ENCODE data around the gene ZNF679.
A peak's percentile ranks its signal among the peaks of the same experiment; 100 is the strongest.
"Not testable (repeated sequence)": the region's sequence is repeated elsewhere in the genome, so short reads cannot be mapped to it uniquely, and the experiment has no call there.

ZNF679 gene

DNA sequence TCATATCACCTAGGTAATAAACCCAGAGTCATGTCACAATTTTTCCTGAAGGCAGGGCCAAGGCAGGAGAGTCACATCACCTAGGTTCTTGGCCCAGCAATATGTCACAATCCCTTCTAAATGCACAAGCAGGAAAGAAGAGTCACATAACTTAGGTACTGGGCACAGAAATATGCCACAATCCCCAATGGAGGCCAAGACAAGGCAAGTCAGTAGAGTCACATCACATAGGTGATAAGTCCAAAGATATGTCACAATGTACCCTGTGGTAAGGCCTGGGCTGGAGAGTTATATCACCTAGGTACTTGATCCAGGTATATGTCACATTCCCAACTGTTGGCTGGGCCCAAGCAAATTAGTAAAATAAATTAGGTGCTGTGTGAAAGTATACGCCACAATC lies at the start of gene ZNF679:
ZNF679 (plus strand) TSS at position 301 of the 400 bp plus-strand sequence. CDS start 20,644 bp downstream, outside the sequence.
- DNase-seq = not testable (repeated sequence)

DNA sequence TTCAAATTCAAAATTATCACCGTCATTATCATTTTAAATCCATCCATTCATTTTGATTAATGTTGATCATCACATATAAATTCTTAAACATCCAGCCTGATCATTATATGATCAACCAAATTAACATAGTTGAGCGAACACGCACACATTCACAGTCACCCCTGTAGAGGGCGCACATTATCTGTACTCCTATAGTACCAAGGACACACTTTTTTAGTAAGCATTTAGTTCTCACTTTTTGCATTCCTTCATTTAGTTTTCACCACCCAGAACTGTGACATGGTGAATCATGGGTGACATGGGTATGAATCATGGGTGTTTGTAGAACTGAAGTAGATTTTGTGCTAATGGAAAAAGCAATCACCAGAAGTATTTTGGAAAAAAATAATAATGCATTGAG lies 47.3 kb upstream of the ZNF679 start:
- DNase-seq = no peak

DNA sequence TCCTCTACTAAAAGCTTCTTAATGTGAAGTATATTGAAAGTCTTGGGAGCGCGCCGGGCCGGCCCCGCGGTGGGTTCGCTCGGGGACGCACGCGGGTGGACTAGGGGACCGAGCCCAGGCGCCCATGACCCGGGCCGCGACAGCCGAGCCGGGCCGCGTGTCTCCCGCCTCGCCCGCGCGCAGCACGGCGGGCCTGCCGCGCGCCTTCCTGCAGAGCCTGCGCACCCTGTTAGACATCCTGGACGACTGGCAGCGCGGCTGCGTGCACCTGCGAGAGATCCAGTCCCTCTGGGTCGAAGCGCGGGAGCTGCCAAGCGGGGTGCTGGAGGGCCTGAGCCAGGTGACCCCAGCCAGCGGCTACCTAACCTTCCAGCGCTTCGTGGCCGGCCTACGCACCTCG lies 46.7 kb upstream of the ZNF679 start:
- no peak for DNase-seq

DNA sequence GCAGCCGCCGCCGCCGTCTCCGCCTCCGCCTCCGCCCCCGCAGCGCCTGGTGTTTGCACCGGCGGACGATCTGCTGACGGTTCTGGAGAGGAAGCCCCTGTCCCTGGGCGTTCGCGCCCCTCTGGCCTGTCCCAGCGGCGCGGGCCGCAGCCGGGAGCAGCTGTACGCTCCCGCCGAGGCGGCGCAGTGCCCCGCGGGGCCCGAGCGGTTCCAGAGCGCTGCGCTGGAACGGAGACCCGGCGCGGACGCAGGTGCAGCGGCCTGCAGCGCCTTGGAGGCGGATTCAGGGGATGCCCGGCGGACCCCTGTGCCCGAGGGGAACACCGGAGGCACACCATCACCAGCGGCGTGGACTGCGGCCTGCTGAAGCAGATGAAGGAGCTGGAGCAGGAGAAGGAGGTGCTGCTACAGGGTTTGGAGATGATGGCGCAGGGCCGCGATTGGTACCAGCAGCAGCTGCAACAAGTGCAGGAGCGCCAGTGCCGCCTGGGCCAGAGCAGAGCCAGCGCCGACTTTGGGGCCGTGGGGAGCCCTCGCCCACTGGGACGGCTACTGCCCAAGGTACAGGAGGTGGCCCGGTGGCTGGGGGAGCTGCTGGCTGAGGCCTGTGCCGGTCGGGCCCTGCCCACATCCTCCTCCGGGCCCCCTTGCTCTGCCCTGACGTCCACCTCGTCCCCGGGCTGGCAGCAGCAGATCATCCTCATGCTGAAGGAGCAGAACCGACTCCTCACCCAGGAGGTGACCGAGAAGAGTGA lies 46.1 kb upstream of the ZNF679 start:
- no peak for DNase-seq

DNA sequence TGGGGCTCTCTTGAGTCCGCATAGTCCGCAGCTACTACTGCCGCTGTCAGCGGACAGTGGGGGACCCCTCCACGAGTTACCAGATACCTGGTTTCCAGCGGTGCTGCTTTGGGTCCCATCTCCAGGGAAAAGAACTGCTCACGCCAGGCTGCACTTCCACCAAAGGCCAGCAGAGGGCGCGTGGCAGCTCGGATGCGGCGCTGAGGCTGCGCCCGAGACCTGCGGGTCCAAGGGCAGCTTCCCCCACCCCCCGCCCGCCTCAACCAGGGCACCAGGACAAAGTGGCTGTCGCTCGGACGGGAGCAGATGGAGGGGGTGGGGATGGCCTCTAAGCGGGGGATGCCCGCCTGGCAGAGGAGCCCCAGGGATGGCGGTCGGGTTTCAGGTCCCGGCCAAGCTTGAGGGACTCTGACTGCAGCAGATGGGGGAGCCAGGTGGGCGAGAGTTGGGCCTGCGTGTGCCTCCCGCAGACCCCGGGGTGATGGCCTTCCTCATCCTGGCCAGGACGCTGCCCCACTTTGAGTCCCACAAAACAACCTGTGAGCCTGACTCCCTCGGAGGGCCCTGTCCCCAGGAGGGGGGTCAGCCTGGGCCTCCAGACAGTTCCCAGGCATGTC lies 45.0 kb upstream of the ZNF679 start:
- DNase-seq = no peak

DNA sequence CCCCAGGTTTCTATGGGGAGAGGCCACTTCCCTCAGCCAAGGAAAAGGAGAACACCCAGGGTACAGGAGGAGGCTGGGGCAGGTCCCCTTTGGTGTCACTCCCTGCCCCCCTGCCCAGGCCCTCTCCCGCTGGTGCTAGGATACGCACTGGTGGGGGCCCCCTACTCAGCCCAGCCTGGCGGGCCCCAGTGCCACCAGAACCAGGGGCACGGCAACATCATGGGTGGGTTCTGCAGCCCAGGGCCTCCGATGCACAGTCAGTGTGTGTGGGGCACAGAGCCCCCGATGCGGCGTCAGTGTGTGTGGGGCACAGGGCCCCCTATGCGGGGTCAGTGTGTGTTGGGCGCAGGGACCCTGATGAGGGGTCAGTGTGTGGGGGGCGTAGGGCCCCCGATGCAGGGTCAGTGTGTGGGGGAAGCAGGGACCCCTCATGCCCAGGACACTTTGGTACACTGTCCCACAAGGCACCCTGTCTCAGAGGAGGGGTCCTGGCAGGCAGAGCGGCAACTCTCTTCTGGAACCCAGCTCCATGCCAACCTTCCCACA lies 44.4 kb upstream of the ZNF679 start:
- DNase-seq = no peak

DNA sequence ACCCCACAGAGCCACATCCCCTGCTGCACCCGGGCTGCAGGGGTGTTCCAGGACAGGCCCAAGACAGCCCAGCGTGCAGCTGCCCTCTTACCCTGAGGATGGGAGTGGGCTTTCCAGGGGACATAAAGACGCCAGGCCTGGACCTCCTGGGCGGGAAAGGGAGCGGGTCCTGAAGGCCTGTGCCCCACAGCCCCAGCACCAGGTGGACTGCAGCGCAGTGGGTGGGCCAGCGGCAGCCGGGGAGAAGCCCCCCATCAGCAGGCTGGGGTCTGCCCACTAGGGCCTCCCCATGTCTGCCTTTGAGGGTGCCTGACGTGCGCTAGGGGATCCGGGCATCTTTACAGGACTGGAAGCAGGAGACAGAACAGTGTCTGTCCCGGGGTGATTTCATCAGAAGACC lies 43.9 kb upstream of the ZNF679 start:
- no peak for DNase-seq

DNA sequence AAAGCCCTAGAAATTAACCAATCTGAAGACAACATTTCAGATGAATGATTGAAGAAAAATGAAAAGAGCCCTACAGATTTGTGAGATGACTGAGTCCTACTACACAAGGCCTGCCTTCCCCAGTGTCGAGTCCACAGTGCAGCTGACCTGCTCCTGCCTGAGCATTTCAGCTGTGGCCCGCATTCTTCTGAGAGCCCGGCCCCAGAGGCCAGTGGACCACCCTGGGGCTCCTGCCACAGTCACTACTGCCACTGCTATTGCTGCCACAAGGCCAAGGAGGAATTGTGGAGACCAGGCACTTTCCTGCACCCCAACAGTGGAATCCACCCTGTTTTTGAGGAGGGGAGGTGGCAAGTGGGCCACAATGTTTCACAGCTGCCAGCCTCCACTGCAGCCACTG lies 40.9 kb upstream of the ZNF679 start:
- no peak for DNase-seq

DNA sequence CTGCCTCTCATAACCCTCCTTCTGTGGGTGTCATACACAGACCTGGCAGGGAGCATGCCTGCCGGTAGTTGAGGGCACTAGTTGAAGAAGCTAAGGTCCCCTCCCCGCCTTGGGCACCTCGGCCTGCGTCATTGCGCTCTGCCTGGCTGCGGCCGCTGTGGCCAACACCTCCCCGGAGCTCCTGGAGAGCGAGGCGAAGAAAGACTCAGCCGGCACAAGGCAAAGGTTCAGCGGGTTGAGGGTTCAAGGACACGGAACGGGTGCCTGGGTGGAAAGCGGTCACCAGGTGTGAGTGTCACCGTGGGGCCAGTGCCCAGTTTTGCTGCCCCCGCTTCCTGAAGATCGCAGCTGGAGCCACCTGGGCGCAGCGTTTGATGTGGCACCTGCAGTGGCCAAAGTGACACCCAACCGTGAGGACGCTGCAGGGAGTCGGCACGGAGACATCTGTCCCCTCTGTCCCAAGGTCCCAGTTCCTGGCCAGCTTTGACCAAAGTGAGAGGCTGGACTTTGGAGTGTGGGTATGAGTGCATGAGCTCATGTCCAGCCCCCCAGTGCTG lies 36.0 kb upstream of the ZNF679 start:
- no peak for DNase-seq

DNA sequence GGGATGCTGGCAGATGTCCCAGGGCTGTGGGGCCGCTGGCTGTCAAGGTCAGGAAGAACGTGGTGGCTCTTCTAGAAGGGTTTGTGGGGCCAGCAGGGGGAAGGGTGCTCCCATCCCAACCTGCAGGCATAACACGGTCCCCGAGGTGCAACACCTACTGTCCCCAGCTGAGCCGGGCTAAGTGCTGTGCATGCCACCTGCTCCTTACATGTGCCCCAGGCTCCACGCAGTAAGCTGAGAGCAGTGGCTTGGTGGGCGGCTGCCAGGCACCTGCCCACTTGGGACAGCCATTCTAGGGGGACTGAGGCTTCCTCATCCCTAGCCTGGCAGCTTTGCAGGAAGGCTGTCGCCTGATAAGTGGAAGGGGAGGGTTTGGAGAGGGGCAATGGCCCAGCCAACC lies 35.5 kb upstream of the ZNF679 start:
- DNase-seq = no peak

DNA sequence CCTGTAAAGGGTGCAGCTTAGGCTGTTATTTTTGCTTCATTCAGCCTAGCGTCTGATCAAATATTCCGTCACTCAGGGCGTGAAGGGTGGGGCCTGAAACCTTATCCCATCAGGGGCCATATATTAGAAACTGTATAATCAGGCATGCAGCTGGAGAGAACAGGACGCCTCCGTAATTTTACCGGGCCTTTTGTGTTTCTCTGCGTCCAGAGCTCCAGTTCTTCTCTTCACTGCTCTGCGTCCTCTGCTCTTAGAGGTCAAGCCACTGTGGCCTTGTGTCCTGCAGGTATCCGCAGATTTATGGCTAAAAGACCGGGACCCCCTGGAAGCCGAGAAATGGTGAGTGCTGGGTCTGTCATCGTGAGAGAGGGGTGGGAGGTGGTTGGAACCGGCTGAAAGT lies 21.4 kb upstream of the ZNF679 start, which contains the start of gene ZNF735:
ZNF735 (plus strand) TSS at position 301 of the 400 bp plus-strand sequence; CDS start at position 301, 0 bp downstream.
- no peak for DNase-seq

DNA sequence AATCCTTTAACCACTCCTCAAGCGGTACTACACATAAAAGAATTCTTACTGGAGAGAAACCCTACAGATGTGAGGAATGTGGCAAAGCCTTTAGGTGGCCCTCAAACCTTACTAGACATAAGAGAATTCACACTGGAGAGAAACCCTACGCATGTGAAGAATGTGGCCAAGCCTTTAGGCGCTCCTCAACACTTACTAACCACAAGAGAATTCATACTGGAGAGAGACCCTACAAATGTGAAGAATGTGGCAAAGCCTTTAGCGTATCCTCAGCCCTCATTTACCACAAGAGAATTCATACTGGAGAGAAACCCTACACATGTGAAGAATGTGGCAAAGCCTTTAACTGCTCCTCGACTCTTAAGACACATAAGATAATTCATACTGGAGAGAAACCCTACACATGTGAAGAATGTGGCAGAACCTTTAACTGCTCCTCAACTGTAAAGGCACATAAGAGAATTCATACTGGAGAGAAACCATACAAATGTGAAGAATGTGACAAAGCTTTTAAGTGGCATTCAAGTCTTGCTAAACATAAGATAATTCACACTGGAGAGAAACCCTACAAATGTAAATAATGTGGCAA lies 8.5 kb upstream of the ZNF679 start:
- not testable (repeated sequence) for DNase-seq

DNA sequence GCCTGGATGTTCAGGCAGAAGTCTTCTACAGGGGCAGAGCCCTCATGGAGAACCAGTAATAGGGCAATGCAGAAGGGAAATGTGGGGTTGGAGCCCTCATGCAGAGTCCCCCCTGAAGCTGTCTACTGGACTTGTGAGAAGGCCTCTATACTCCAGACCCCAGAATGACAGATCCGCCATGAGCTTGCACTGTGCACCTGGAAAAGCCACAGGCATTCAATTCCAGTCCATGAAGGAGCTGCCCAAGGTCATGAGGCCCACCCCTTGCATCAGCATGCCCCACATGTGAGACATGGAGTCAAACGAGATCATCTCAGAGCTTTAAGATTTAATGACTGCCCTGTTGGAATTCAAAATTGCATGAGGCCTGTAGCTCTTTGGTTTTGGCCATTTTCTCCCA lies 4.9 kb upstream of the ZNF679 start:
- DNase-seq = no peak

DNA sequence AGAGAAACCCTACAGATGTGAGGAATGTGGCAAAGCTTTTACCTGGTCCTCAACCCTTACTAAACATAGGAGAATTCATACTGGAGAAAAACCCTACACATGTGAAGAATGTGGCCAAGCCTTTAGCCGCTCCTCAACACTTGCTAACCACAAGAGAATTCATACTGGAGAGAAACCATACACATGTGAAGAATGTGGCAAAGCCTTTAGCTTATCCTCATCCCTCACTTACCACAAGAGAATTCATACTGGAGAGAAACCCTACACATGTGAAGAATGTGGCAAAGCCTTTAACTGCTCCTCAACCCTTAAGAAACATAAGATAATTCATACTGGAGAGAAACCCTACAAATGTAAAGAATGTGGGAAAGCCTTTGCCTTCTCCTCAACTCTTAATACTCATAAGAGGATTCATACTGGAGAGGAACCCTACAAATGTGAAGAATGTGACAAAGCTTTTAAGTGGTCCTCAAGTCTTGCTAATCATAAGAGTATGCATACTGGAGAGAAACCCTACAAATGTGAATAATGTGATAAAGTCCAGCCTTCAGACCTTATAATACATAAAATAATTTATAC lies 38.2 kb downstream of the ZNF679 start:
- DNase-seq = no peak

DNA sequence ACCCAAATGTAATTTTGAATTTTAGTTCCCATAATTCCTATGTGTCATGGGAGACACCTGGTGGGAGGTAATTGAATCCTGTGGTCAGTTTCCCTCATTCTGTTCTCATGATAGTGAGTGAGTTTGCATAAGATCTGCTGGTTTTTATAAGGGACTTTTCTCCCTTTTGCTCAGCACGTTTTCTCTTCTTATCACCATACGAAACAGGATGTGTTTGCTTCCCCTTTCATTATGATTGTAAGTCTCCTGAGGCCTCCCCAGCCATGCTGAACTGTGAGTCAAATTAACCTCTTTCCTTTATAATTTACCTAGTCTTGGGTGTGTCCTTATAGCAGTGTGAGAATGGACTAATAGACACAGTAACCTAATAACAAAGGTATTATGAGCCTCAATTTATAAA lies 49.4 kb downstream of the ZNF679 start:
- no peak for DNase-seq

DNA sequence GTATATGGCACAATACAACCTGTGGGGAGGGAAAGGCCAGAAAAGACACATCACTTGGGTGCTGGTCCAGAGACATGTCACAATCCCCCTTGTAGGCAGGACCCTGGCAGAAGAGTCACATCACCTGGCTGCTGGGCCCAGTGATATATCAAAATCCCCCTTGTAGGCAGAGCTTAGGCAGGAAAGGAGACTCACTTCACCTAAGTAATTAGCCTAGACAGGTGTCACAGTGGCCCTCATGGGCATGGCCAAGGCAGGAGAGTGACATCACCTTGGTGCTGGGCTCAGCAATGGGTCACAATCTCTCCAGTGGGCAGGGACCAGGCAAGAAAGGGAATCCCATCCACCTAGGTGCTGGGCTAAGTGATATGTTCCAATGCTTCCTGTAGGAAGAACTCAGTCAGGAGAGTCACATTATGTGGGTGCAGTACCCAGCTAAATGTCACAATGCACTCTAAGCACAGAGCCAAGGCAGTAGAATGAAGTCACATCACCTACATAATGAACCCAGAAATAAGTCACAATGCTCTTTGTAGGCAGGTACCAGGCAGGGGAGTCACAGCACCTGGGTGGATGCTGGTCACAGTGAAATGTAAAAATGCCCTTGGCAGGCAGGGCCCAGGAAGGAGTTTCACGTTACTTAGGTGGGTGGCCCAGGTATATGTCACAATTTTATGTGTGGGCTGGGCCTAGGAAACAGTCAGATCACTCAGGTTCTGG lies 66.6 kb downstream of the ZNF679 start:
- no peak for DNase-seq

DNA sequence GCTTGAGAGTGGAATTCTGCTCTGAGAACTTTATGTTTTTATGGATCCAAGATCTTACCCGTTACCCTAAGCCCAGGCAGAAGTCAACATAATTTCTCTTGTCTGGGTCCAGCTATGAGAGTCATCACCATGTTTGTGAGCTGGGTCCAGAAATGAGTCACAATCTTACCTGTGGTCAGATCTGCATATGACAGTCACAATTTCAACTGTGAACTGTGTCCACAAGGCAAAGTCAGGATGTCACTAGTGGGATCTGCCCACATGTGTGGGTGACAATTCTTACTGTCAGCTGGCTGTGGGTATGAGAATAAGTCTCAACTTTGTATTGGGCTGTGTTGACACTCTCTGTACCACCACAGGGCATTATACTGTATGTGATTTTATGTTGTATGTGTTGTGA lies 69.1 kb downstream of the ZNF679 start:
- DNase-seq = not testable (repeated sequence)

DNA sequence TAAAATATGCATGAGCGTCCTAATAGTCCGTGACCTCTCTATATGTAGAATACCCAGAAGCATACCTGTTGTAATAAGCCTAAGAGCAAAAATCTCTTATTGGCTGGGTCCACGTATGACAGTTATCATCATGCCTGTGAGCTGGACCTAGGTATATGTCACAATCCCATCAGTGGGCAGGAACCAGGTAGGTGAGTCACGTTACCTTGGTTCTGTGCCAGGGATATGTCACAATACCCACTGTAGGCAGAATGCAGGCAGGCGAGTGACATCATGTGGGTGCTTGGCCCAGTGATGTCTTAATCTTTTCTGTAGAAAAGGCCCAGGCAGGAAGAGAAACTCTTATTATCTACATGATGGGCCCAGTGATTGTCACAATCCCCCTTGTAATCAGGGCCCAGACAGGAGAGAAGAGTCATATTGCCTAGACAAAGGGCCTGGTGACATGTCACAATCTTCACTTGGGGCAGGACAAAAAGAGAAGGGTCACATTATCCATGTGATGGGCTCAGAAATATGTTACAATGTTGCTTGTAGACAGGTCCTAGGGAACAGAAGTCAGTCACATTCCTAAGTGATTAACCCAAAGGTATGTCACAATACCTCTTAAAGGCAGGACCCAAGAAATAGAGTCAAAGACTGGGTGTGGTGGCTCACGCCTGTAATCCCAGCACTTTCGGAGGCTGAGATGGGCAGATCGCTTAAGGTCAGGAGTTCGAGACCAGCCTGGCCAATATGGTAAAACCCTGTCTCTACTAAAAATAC lies 72.5 kb downstream of the ZNF679 start:
- no peak for DNase-seq

DNA sequence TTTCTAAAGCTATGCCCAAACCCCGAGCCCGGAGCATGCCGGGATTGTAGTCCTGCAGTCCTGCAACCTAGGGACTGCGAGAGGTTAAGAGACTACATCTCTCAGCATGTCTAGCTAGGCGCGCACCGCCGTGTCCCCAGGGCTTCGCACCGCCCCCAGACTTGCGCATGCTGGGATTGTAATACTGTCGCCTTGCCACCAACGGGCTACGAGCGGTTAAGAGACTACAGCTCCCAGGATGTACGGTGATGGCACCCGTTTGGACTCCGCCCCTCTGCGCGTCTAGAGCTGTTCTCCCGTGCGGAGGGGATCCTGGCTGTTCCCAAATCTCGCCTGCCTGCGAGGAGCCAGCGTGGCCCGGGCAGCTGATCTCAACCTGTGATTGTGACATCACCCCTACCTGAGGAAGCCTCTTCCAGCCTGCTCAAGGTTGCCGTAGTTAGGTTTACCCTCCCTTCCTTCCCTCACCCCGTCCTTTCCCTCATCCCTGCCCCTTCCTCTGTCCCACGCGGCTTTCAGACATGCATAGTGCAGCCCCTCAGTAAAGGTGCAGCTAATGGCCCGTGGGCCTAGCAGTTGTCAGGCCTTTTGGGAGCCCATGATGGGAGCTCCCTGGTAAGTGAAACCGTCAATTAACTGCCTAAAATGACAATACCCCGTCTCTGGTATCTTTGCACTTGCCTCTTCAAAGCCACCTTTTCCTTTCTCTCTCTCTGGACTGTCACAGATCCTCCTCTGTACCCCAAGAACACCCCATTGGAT lies 79.2 kb downstream of the ZNF679 start:
- DNase-seq = peak; percentile 44

DNA sequence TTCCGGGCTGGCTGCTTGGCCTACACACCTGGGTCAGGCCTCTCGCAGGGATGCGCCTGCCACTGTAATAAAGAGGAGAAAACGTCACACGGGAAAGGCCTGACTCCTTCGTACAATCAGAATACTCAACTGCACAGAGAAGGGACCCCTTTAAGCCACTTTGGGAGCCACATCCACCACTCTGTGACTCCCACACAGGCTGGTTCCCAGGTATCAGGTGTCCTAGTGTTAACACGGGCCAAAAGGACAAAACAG lies 79.7 kb downstream of the ZNF679 start:
- DNase-seq = no peak

DNA sequence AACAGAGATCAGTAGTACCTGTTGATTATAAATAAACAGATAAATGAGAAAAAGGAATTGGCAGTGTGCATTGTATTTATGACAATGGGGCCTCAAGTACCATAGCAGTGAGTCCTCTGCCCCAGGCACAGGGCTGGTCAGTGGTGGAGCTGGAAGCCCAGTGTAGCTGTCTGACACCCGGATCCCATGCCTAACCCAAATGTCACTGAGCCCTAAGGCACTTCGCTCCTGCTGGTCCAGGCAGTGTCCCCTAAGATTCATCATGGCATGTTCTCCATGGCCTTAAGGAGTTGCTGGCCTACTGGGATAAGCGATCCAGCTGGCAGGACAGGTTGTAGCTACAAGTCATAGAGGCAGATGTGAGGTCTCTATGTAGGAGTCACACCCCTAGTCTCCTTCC lies 82.2 kb downstream of the ZNF679 start:
- no peak for DNase-seq
